HCT116 (cell line): ENCODE measurements around the gene MYOF. TPM values are rescaled to one million over a fixed set of nuclear protein-coding genes. Genes with fewer than 3 reads are reported as not detected.

Experiments used
- ATAC-seq: fragments of 200-7000 bp; cut with Tn5 transposase; 2 replicates; pipeline ENCODE4 v1.9.1; 2020; ENCODE audit warnings: mild to moderate bottlenecking, moderate library complexity
- BruUV-seq: library from RNA; stranded (reverse); fragments of 400-500 nt; replicated peaks from 2 replicates; lab custom pipeline; 2021; lab: Mats Ljungman, UMichigan
- CTCF ChIA-PET: fragments of 300-600 bp; sonication (Branson Sonifier 250); formaldehyde crosslinking; loops from one replicate; lab custom pipeline; 2021; ENCODE audit warnings: antibody characterized with exemption; lab: Charles Lee
- POLR2A ChIA-PET: fragments of 300-600, 350-600 bp; sonication (Branson Sonifier 250); formaldehyde crosslinking; loops from one replicate; lab custom pipeline; 2021; ENCODE audit warnings: antibody characterized with exemption; lab: Charles Lee
- RAD21 ChIA-PET, 2 experiments: fragments of 300-600 bp; sonication (Branson Sonifier 250); formaldehyde crosslinking; loops; one replicate each; lab custom pipeline; 2023; ENCODE audit warnings: low total read pairs in 2 of 2; ENCODE audit not compliant: uncharacterized antibody in 2 of 2, unreplicated experiment in 2 of 2, low non-redundant PET in 1 of 2; lab: Charles Lee
- DNase-seq: peaks from one replicate; pipeline ENCODE4 v3.0.0-alpha.2; 2010; ENCODE audit warnings: low read depth, low spot score
- H2AFZ ChIP-seq: fragments of 200-600 bp; shearing (Covaris generic), sonication (generic); 2 replicates; pipeline ENCODE4 v1.6.1; 2017; ENCODE audit warnings: low read depth, mixed run types, mixed read lengths, antibody characterized with exemption, low read length; ENCODE audit not compliant: poor library complexity, severe bottlenecking
- H3K27ac ChIP-seq: 2 replicates; pipeline ENCODE4 v1.5.1; 2012; ENCODE audit warnings: low read depth, low read length
- H3K27me3 ChIP-seq: fragments of 200-600 bp; sonication (generic); 2 replicates; pipeline ENCODE4 v1.6.1; 2016; ENCODE audit warnings: mixed run types, low read length, mixed read lengths; ENCODE audit not compliant: insufficient read depth
- H3K36me3 ChIP-seq, 2 experiments: fragments of 200-500 bp in 1 of 2; fragments of 200-600 bp in 1 of 2; sonication (Bioruptor generic) in 1 of 2; sonication (generic) in 1 of 2; 2 replicates each; pipeline versions ENCODE4 v1.5.1 to v1.6.1; 2014 to 2016; ENCODE audit warnings: low read length in 2 of 2, inconsistent platforms in 1 of 2, mixed read lengths in 1 of 2, mixed run types in 1 of 2; ENCODE audit not compliant: insufficient read depth in 2 of 2, control insufficient read depth in 1 of 2
- H3K4me1 ChIP-seq, 2 experiments: fragments of 200-600 bp in 1 of 2; sonication (generic) in 1 of 2; 2 replicates each; pipeline versions ENCODE4 v1.5.1 to v1.6.1; 2012 to 2017; ENCODE audit warnings: low read length in 2 of 2, inconsistent platforms in 1 of 2, mild to moderate bottlenecking in 1 of 2, mixed read lengths in 1 of 2, mixed run types in 1 of 2, moderate library complexity in 1 of 2; ENCODE audit not compliant: insufficient read depth in 2 of 2, control insufficient read depth in 1 of 2
- H3K4me2 ChIP-seq: fragments of 200-600 bp; sonication (generic); 2 replicates; pipeline ENCODE4 v1.6.1; 2017; ENCODE audit warnings: mixed run types, low read length, mixed read lengths
- H3K4me3 ChIP-seq, 2 experiments: fragments of 200-600 bp in 1 of 2; sonication (generic) in 1 of 2; replicated peaks in 1 of 2; 2 replicates each; pipeline ENCODE4 v1.5.1; 2011 to 2016; ENCODE audit warnings: low read length in 2 of 2, control low read depth in 1 of 2, low read depth in 1 of 2, mild to moderate bottlenecking in 1 of 2, mixed read lengths in 1 of 2, mixed run types in 1 of 2
- H3K79me2 ChIP-seq: fragments of 200-600 bp; sonication (generic); 2 replicates; pipeline ENCODE4 v1.6.1; 2017; ENCODE audit warnings: mild to moderate bottlenecking, mixed run types, low read length, moderate library complexity, mixed read lengths; ENCODE audit not compliant: insufficient read depth
- H3K9ac ChIP-seq: fragments of 200-600 bp; sonication (generic); 2 replicates; pipeline ENCODE4 v1.6.1; 2016; ENCODE audit warnings: low read length, mixed read lengths
- H3K9me2 ChIP-seq: fragments of 200-600 bp; sonication (generic), shearing (Covaris generic); 2 replicates; pipeline ENCODE4 v1.6.1; 2017; ENCODE audit warnings: mixed run types, mild to moderate bottlenecking, moderate library complexity; ENCODE audit not compliant: insufficient read depth
- H3K9me3 ChIP-seq, 2 experiments: fragments of 200-500 bp in 1 of 2; fragments of 200-600 bp in 1 of 2; sonication (Bioruptor generic) in 1 of 2; sonication (generic) in 1 of 2; 2 replicates each; pipeline ENCODE4 v1.6.1; 2014 to 2017; ENCODE audit warnings: low read length in 2 of 2, mixed read lengths in 2 of 2, inconsistent platforms in 1 of 2, low read depth in 1 of 2, mild to moderate bottlenecking in 1 of 2, mixed run types in 1 of 2, moderate library complexity in 1 of 2; ENCODE audit not compliant: control insufficient read depth in 1 of 2, insufficient read depth in 1 of 2
- H4K20me1 ChIP-seq: fragments of 200-600 bp; sonication (generic), shearing (Covaris generic); 2 replicates; pipeline ENCODE4 v1.6.1; 2017; ENCODE audit warnings: mixed run types, mild to moderate bottlenecking, moderate library complexity; ENCODE audit not compliant: insufficient read depth
- ATF3 ChIP-seq: IDR thresholded peaks from 2 replicates; pipeline ENCODE4 v1.6.1; 2012
- CBX3 ChIP-seq: IDR thresholded peaks from 2 replicates; pipeline ENCODE4 v1.6.1; 2012; ENCODE audit warnings: low read depth
- CEBPB ChIP-seq: IDR thresholded peaks from 2 replicates; pipeline ENCODE4 v1.6.1; 2012; ENCODE audit warnings: low read depth
- CTCF ChIP-seq, 3 experiments: fragments of 200-600 bp in 1 of 3; sonication (generic) in 1 of 3; IDR thresholded peaks in 2 of 3; conservative IDR thresholded peaks in 1 of 3; 2 replicates each; pipeline ENCODE4 v1.5.1; 2012 to 2017; ENCODE audit warnings: low read depth in 2 of 3, low read length in 2 of 3, antibody characterized with exemption in 1 of 3, borderline replicate concordance in 1 of 3, control low read depth in 1 of 3, mild to moderate bottlenecking in 1 of 3, mixed read lengths in 1 of 3, mixed run types in 1 of 3, moderate library complexity in 1 of 3; ENCODE audit not compliant: insufficient read depth in 1 of 3
- EGR1 ChIP-seq: IDR thresholded peaks from 2 replicates; pipeline ENCODE4 v1.6.1; 2012; ENCODE audit warnings: low read depth
- EZH2phosphoT487 ChIP-seq: fragments of 200-600 bp; IDR thresholded peaks from 2 replicates; pipeline ENCODE4 v1.6.1; 2018; ENCODE audit warnings: antibody characterized with exemption, borderline replicate concordance
- FOSL1 ChIP-seq: IDR thresholded peaks from 2 replicates; pipeline ENCODE4 v1.6.1; 2012; ENCODE audit warnings: low read depth
- JUND ChIP-seq: IDR thresholded peaks from 2 replicates; pipeline ENCODE4 v1.6.1; 2012
- MAX ChIP-seq: IDR thresholded peaks from 2 replicates; pipeline ENCODE4 v1.6.1; 2012
- POLR2A ChIP-seq: IDR thresholded peaks from 2 replicates; pipeline ENCODE4 v1.7.0; 2011; ENCODE audit warnings: borderline replicate concordance; ENCODE audit not compliant: insufficient read depth, insufficient read length; ENCODE audit errors: extremely low read depth
- RAD21 ChIP-seq: IDR thresholded peaks from 2 replicates; pipeline ENCODE4 v1.6.1; 2012; ENCODE audit warnings: low read depth, mild to moderate bottlenecking
- REST ChIP-seq: IDR thresholded peaks from 2 replicates; pipeline ENCODE4 v1.6.1; 2012; ENCODE audit warnings: low read depth
- SP1 ChIP-seq: IDR thresholded peaks from 2 replicates; pipeline ENCODE4 v1.6.1; 2012; ENCODE audit warnings: low read depth
- TCF7L2 ChIP-seq: IDR thresholded peaks from 2 replicates; pipeline ENCODE4 v1.7.0; 2011; ENCODE audit warnings: borderline replicate concordance, inconsistent platforms; ENCODE audit not compliant: insufficient read depth, insufficient read length; ENCODE audit errors: extremely low read depth
- YY1 ChIP-seq: IDR thresholded peaks from 2 replicates; pipeline ENCODE4 v1.6.1; 2011; ENCODE audit warnings: low read length, low read depth, moderate library complexity, mild to moderate bottlenecking; ENCODE audit not compliant: insufficient replicate concordance; ENCODE audit errors: extremely low read depth
- ZBTB33 ChIP-seq: IDR thresholded peaks from 2 replicates; pipeline ENCODE4 v1.6.1; 2011; ENCODE audit warnings: mild to moderate bottlenecking, low read length, moderate library complexity; ENCODE audit not compliant: insufficient replicate concordance; ENCODE audit errors: extremely low read depth
- ZFX ChIP-seq: fragments of 450-650 bp; IDR thresholded peaks from 2 replicates; pipeline ENCODE4 v1.6.1; 2017
- ZNF274 ChIP-seq: fragments of 200-500 bp; sonication (Bioruptor generic); IDR thresholded peaks from 2 replicates; pipeline ENCODE4 v1.6.1; 2014; ENCODE audit warnings: mild to moderate bottlenecking, low read depth, low read length, inconsistent platforms
- intact Hi-C: fragments of 100-400 bp; cut with micrococcal nuclease; formaldehyde crosslinking; loops from 2 replicates; pipeline ENCODE4 v1.10.0; 2022
- total RNA-seq: library from RNA; stranded (reverse); gene quantifications from one replicate; pipeline ENCODE4 v1.2.1, GENCODE V29; 2021; ENCODE audit not compliant: unreplicated experiment

Gene MYOF
- total RNA-seq, 1 experiment from 2014 or later = 250 TPM

- ChIA-PET POLR2A (no interaction called here), RAD21 (no interaction called here), CTCF (interaction anchor here (1.1 kb wide), 1 partner anchor 81 kb away, joined by 3 read pairs; no protein-coding TSS in a partner anchor)
- no peak for TF ChIP-seq REST
- TF ChIP-seq CTCF (IDR thresholded peaks at IDR 0.05 in 2 of 3, conservative IDR thresholded peaks at IDR 0.05 in 1 of 3; ENCODE audit: borderline replicate concordance in 1 of 3, insufficient read depth in 1 of 3, low read depth in 2 of 3, low read length in 2 of 3) = no peak
- TF ChIP-seq ATF3 = no peak
- TF ChIP-seq POLR2A = no peak
- TF ChIP-seq YY1 = no peak
- no peak for TF ChIP-seq EGR1
- TF ChIP-seq RAD21 = no peak
- TF ChIP-seq TCF7L2 = no peak
- TF ChIP-seq MAX = no peak
- TF ChIP-seq CBX3 = no peak
- TF ChIP-seq EZH2phosphoT487 = no peak
- no peak for TF ChIP-seq ZFX
- TF ChIP-seq JUND = no peak
- no peak for TF ChIP-seq FOSL1
- TF ChIP-seq SP1 = no peak
- no peak for TF ChIP-seq ZNF274
- TF ChIP-seq CEBPB = no peak
- no peak for TF ChIP-seq ZBTB33
- no peak overlapping the region for H2AFZ ChIP-seq
- ATAC-seq (no peak), DNase-seq (no peak)
- H3K27me3 ChIP-seq = no peaks in the 10 kb centered on the region
- peaks cover 5 to 48% of the 10 kb centered on the region in 2 experiments for H3K36me3 ChIP-seq
- peaks cover 93% of the 10 kb centered on the region for H3K79me2 ChIP-seq
- H3K9ac ChIP-seq = peak overlapping the region; percentile 22
- no peaks in the 10 kb centered on the region for H3K9me2 ChIP-seq
- H3K4me1 ChIP-seq = peaks cover 66 to 85% of the 10 kb centered on the region in 2 experiments
- peak overlapping the region; percentile 0; the same call in 1 of the 2 replicates for H3K4me2 ChIP-seq
- BruUV-seq = no TSS peak
- H3K27ac ChIP-seq = peak overlapping the region; percentile 97; the same call in 1 of the 2 replicates
- intact Hi-C loops = no loop called here
- H4K20me1 ChIP-seq = no peaks in the 10 kb centered on the region
- H3K9me3 ChIP-seq = no peaks in the 10 kb centered on the region
- H3K4me3 ChIP-seq = no peak overlapping the region
These were observed 25.7 kb downstream of the MYOF start for GRCh38 chr10:93456480-93456879.
